IMR-90 (cell line): ENCODE data around the gene TSEN15. TPM values are rescaled to one million over a fixed set of nuclear protein-coding genes. Genes with fewer than 3 reads are reported as not detected.

ENCODE experiments used
- ATAC-seq: fragments of 200-7000 bp; cut with Tn5 transposase; 2 replicates; pipeline ENCODE4 v1.9.1; 2020; ENCODE audit warnings: low read depth, mild to moderate bottlenecking, moderate library complexity
- BruUV-seq: library from RNA; stranded (reverse); fragments of 400-500 nt; replicated peaks from 2 replicates; lab custom pipeline; 2021; lab: Mats Ljungman, UMichigan
- CTCF ChIA-PET: fragments of 300-600 bp; formaldehyde crosslinking; extraction: SDS; loops from one replicate; lab custom pipeline; 2021; ENCODE audit warnings: antibody characterized with exemption; lab: Yijun Ruan, JAX
- POLR2A ChIA-PET: fragments of 300-600 bp; sonication (Branson Sonifier 250); formaldehyde crosslinking; loops from one replicate; lab custom pipeline; 2022; ENCODE audit warnings: antibody characterized with exemption; ENCODE audit not compliant: unreplicated experiment; lab: Charles Lee
- DNase-seq: peaks from one replicate; pipeline ENCODE4 v3.0.0; 2013
- H2AFZ ChIP-seq: replicated peaks from 2 replicates; pipeline ENCODE3; 2013; ENCODE audit warnings: low read length, mild to moderate bottlenecking; ENCODE audit not compliant: poor library complexity
- H2AK5ac ChIP-seq: 2 replicates; pipeline ENCODE4 v1.6.1; 2013; ENCODE audit warnings: low read depth, low read length, inconsistent platforms
- H2AK9ac ChIP-seq: replicated peaks from 2 replicates; pipeline ENCODE3; 2013; ENCODE audit warnings: mild to moderate bottlenecking, low read depth, low read length, moderate library complexity; ENCODE audit not compliant: poor library complexity
- H2BK120ac ChIP-seq: 2 replicates; pipeline ENCODE4 v1.6.1; 2013; ENCODE audit warnings: low read depth, low read length, inconsistent platforms
- H2BK15ac ChIP-seq: 3 replicates; pipeline ENCODE4 v1.6.1; 2013; ENCODE audit warnings: low read depth, low read length, inconsistent platforms
- H2BK20ac ChIP-seq: 2 replicates; pipeline ENCODE4 v1.6.1; 2013; ENCODE audit warnings: low read depth, mild to moderate bottlenecking, inconsistent platforms, low read length, moderate library complexity
- H2BK5ac ChIP-seq: 2 replicates; pipeline ENCODE4 v1.6.1; 2013; ENCODE audit warnings: mild to moderate bottlenecking, low read depth, low read length, inconsistent platforms; ENCODE audit not compliant: poor library complexity, severe bottlenecking
- H3K14ac ChIP-seq: replicated peaks from 2 replicates; pipeline ENCODE4 v1.6.1; 2013; ENCODE audit warnings: low read depth, low read length, inconsistent platforms
- H3K18ac ChIP-seq: 2 replicates; pipeline ENCODE4 v1.6.1; 2013; ENCODE audit warnings: low read depth, low read length, control low read depth
- H3K23ac ChIP-seq: 2 replicates; pipeline ENCODE4 v1.6.1; 2013; ENCODE audit warnings: low read depth, low read length, inconsistent platforms
- H3K27ac ChIP-seq: 2 replicates; pipeline ENCODE4 v1.5.1; 2013; ENCODE audit warnings: mild to moderate bottlenecking, control low read depth, low read length; ENCODE audit not compliant: insufficient read depth
- H3K27me3 ChIP-seq: 2 replicates; pipeline ENCODE4 v1.6.1; 2013; ENCODE audit warnings: low read length; ENCODE audit not compliant: control insufficient read depth, insufficient read depth
- H3K36me3 ChIP-seq: 2 replicates; pipeline ENCODE4 v1.6.1; 2013; ENCODE audit warnings: low read length, mixed read lengths; ENCODE audit not compliant: control insufficient read depth, insufficient read depth
- H3K4ac ChIP-seq: 2 replicates; pipeline ENCODE4 v1.6.1; 2013; ENCODE audit warnings: low read depth, low read length, inconsistent platforms
- H3K4me1 ChIP-seq: 2 replicates; pipeline ENCODE4 v1.6.1; 2013; ENCODE audit warnings: low read length, mixed read lengths; ENCODE audit not compliant: control insufficient read depth, insufficient read depth
- H3K4me2 ChIP-seq: 2 replicates; pipeline ENCODE4 v1.6.1; 2013; ENCODE audit warnings: low read depth, mild to moderate bottlenecking, control low read depth, low read length, moderate library complexity
- H3K4me3 ChIP-seq: 2 replicates; pipeline ENCODE4 v1.5.1; 2013; ENCODE audit warnings: low read depth, mild to moderate bottlenecking, control low read depth, low read length, moderate library complexity; ENCODE audit not compliant: insufficient read depth
- H3K56ac ChIP-seq: 2 replicates; pipeline ENCODE4 v1.6.1; 2013; ENCODE audit warnings: low read length, inconsistent platforms; ENCODE audit not compliant: insufficient read depth; ENCODE audit errors: extremely low read depth
- H3K79me1 ChIP-seq, 2 experiments: 2 replicates each; pipeline ENCODE4 v1.6.1; 2013; ENCODE audit warnings: low read length in 2 of 2, inconsistent platforms in 1 of 2, low read depth in 1 of 2
- H3K9ac ChIP-seq: 2 replicates; pipeline ENCODE4 v1.6.1; 2013; ENCODE audit warnings: low read depth, low read length, control low read depth
- H3K9me1 ChIP-seq: 2 replicates; pipeline ENCODE4 v1.6.1; 2013; ENCODE audit warnings: low read length, inconsistent platforms; ENCODE audit not compliant: insufficient read depth
- H3K9me3 ChIP-seq: 2 replicates; pipeline ENCODE4 v1.6.1; 2013; ENCODE audit warnings: low read length; ENCODE audit not compliant: control insufficient read depth, insufficient read depth
- H4K20me1 ChIP-seq: 2 replicates; pipeline ENCODE4 v1.6.1; 2013; ENCODE audit warnings: low read length, inconsistent platforms; ENCODE audit not compliant: insufficient read depth
- H4K5ac ChIP-seq: 2 replicates; pipeline ENCODE4 v1.6.1; 2013; ENCODE audit warnings: mild to moderate bottlenecking, low read depth, low read length, control low read depth
- H4K8ac ChIP-seq, 2 experiments: 2 replicates each; pipeline ENCODE4 v1.6.1; 2013; ENCODE audit warnings: low read depth in 2 of 2, low read length in 2 of 2, control low read depth in 1 of 2, inconsistent platforms in 1 of 2
- H4K91ac ChIP-seq: 2 replicates; pipeline ENCODE4 v1.6.1; 2013; ENCODE audit warnings: low read depth, low read length, inconsistent platforms; ENCODE audit not compliant: insufficient read depth
- MAFK ChIP-seq: IDR thresholded peaks from 2 replicates; pipeline ENCODE4 v1.6.1; 2012; ENCODE audit warnings: low read depth, low read length, improper control_type of control experiment
- MAZ ChIP-seq: IDR thresholded peaks from 2 replicates; pipeline ENCODE4 v1.6.1; 2012; ENCODE audit warnings: low read depth, mild to moderate bottlenecking, low read length, improper control_type of control experiment, moderate library complexity, borderline replicate concordance
- MXI1 ChIP-seq: IDR thresholded peaks from 2 replicates; pipeline ENCODE4 v1.6.1; 2012; ENCODE audit warnings: low read depth, mild to moderate bottlenecking, low read length, moderate library complexity, borderline replicate concordance
- NFE2L2 ChIP-seq: fragments of 150-350 bp; IDR thresholded peaks from 2 replicates; pipeline ENCODE4 v1.6.1; 2016; ENCODE audit warnings: low read depth, mild to moderate bottlenecking, low read length
- POLR2A ChIP-seq: IDR thresholded peaks from 2 replicates; pipeline ENCODE4 v1.6.1; 2012; ENCODE audit warnings: mild to moderate bottlenecking, low read depth, low read length
- RAD21 ChIP-seq: IDR thresholded peaks from 2 replicates; pipeline ENCODE4 v1.6.1; 2012; ENCODE audit warnings: low read length, improper control_type of control experiment
- SMC3 ChIP-seq: fragments of 150-350 bp; IDR thresholded peaks from 2 replicates; pipeline ENCODE4 v1.6.1; 2016; ENCODE audit warnings: low read depth, mild to moderate bottlenecking, antibody characterized with exemption, low read length, moderate library complexity
- WGBS, 2 experiments: methylation state at CpG; one replicate each; pipeline versions ENCODE4 v1.1.5 to v1.1.7; 2013; ENCODE audit warnings: missing lambda C conversion rate in 2 of 2; ENCODE audit not compliant: insufficient read length in 1 of 2; ENCODE audit errors: extremely low coverage in 2 of 2; 5-methylcytosine and 5-hydroxymethylcytosine counted together
- dilution Hi-C: fragments of 300-500 bp; cut with HindIII; formaldehyde crosslinking; loops from one replicate; pipeline ENCODE4 v1.14.3; 2018; ENCODE audit warnings: low sequenced_read_pairs; ENCODE audit not compliant: unreplicated experiment
- in situ Hi-C: fragments of 300-500 bp; cut with MboI; formaldehyde crosslinking; loops from 3 replicates; pipeline ENCODE4 v1.14.3; 2019; ENCODE audit warnings: low sequenced_read_pairs, inconsistent platforms, mixed read lengths
- intact Hi-C: fragments of 100-400 bp; cut with micrococcal nuclease; formaldehyde crosslinking; loops from 2 replicates; pipeline ENCODE4 v1.10.0; 2022
- polyA plus RNA-seq, 3 experiments: library from polyadenylated mRNA; depleted of rRNA; stranded (reverse); fragments of >200 nt; gene quantifications; 2 replicates each; pipeline ENCODE4 v1.2.3, GENCODE V29; 2012; ENCODE audit warnings: low replicate concordance in 1 of 3
- total RNA-seq: library from RNA; depleted of rRNA; stranded (reverse); fragments of >200 nt; gene quantifications from 2 replicates; pipeline ENCODE4 v1.2.3, GENCODE V29; 2012
- TF ChIP-seq, protein P1 (sequence below): fragments of 150-350 bp; IDR thresholded peaks from 2 replicates; pipeline ENCODE4 v1.6.1; 2016; ENCODE audit warnings: low read depth, mild to moderate bottlenecking, low read length, moderate library complexity, borderline replicate concordance

Gene TSEN15
- total and polyA plus RNA-seq, 2 of the 4 experiments (the other 2 are of a cell fraction), result 32.4 to 45.0 TPM

DNA sequence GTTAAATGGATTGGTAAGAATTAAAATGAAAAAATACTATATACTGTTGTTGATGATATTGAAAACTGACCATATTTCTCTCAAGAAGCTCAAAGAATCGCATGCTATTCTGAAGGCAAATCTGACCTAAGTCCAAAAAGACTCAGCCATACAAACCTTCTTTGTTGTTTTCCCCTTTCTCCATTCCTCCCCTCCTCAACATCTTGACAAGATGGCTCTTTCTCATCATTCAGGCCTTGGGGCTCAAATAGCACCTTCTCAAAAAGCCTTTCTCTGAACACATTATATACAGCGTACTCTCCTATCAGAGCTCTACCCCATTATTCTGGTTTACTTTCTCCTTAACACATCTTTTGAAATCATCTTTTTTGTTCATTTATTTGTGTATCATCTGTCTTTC, 31.2 kb upstream of the TSEN15 start:
- Histone ChIP-seq H3K9me3 (no peaks in the 10 kb centered on the region), H2BK120ac (no peak overlapping the region), H2BK5ac (no peak overlapping the region), H3K14ac (no peak overlapping the region), H4K8ac (no peak overlapping the region), H3K9ac (no peak overlapping the region), H3K4ac (no peak overlapping the region), H3K27me3 (no peaks in the 10 kb centered on the region), H4K5ac (no peak overlapping the region), H4K20me1 (no peaks in the 10 kb centered on the region), H3K36me3 (no peaks in the 10 kb centered on the region), H3K23ac (no peak overlapping the region), H2AK5ac (no peak overlapping the region), H3K27ac (no peak overlapping the region), H3K4me1 (peaks cover 9% of the 10 kb centered on the region), H3K18ac (no peak overlapping the region), H3K4me3 (no peak overlapping the region), H2BK20ac (no peak overlapping the region), H4K91ac (no peak overlapping the region), H3K56ac (no peak overlapping the region), H3K79me1 (peaks cover 0 to 5% of the 10 kb centered on the region in 2 experiments; a peak in 1 of 4 replicates), H2BK15ac (no peak overlapping the region), H2AFZ (no peak overlapping the region), H3K9me1 (no peaks in the 10 kb centered on the region), H3K4me2 (no peak overlapping the region), H2AK9ac (no peak overlapping the region)
- dilution Hi-C loops (no loop called here), in situ Hi-C loops (no loop called here), intact Hi-C loops (no loop called here)
- BruUV-seq, result no TSS peak
- POLR2A ChIA-PET, result no interaction called here
- no peak for DNase-seq
- WGBS, 2 experiments, result no CpG with 5 or more reads among the region's 2 CpGs
- TF ChIP-seq, protein P1, sequence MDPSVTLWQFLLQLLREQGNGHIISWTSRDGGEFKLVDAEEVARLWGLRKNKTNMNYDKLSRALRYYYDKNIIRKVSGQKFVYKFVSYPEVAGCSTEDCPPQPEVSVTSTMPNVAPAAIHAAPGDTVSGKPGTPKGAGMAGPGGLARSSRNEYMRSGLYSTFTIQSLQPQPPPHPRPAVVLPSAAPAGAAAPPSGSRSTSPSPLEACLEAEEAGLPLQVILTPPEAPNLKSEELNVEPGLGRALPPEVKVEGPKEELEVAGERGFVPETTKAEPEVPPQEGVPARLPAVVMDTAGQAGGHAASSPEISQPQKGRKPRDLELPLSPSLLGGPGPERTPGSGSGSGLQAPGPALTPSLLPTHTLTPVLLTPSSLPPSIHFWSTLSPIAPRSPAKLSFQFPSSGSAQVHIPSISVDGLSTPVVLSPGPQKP, result no peak
- TF ChIP-seq MXI1 (no peak), RAD21 (no peak), MAZ (no peak), MAFK (no peak), POLR2A (no peak), SMC3 (no peak), NFE2L2 (no peak)
- CTCF ChIA-PET, result no interaction called here
- ATAC-seq, result no peak
